ENCODE measurements around the gene MOB3C.

The MOB3C gene

GRCh38 chr1:46613661-46614603, 2.7 kb downstream of the MOB3C start:
- DNase-seq, result peak; percentile 47 to 89 (median 76)
- intact Hi-C loops (cut with DNase I), result loop anchor here (10.0 kb wide), 1 partner anchor 51 kb away; the partner anchor contains the start of gene ATPAF1

DNA sequence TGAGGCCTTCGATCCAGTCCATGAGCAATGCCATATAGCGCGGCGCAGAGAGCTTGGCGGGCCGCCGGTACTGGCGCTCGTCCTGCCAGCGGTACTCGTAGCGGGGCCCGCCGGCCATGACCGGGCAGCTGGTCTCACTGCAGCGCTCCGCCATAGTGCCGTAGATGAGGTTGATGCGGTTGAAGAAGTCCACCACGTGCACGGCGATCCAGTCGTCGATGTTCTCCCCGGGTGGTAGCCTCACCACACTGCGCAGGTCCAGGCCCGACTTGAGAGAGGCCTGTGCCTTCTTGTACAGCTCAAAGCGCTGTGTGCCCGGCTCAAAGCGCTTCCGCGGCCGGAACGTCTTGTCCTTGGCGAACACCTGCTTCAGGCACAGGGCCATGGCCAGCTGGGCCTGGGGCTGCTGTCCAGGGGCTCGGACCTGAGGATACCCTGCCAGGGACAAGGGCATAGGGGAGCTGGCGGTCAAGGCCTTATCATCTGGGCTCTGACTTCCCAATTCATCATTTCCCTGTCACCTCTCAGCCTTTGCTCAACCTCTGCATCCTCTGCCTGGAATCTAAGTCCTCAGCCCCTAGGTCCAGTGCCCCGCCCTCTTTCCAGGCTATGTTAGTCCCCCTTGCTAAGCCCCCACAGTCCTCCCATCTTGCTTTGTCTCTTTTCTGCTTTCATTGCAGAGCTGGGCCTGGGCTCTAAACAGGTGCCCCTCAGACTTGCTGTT, 3.5 kb downstream of the MOB3C start:
- intact Hi-C loops (cut with DNase I), result loop anchor here (10.0 kb wide), 1 partner anchor 52 kb away; the partner anchor contains the start of gene ATPAF1
- DNase-seq, result peak in 3 of 42 donors; percentile 15 to 41 (median 16)

DNA sequence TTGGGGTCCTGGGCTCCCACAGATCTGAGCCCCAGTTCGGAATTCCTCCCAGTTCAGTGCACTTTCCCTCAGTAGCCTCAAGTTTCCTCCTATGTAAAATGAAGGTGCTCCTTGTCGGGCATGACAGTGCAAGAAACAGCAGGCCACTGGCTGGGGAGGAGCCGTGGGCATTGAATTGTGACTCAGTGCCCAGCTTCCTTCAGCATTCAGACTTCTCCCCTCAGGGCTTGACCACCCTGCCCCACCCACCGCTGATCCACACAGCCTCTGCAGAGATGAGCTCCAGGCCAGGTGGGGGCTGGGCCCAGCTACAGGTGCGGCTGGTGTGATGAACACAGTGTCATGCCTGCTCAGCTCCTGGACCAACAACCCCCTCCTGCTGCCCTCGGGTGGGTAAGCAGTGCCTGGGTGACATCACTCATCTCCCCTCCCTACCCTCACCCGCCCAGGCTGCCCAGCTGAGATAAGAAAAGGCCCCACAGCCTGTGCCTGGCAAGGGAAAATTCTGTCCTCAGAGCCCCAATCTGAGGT, 4.9 kb downstream of the MOB3C start:
- intact Hi-C loops (cut with DNase I), result loop anchor here (10.0 kb wide), 1 partner anchor 53 kb away; the partner anchor contains the start of gene ATPAF1
- DNase-seq, result no peak

GRCh38 chr1:46607345-46608130, 9.1 kb downstream of the MOB3C start:
- intact Hi-C loops (cut with DNase I), result no loop called here
- DNase-seq, result peak in 13 of 42 donors; percentile 19 to 68 (median 34)

GRCh38 chr1:46606255-46606965, 10.2 kb downstream of the MOB3C start:
- DNase-seq, result no peak
- intact Hi-C loops (cut with DNase I), result no loop called here

- intact Hi-C loops (cut with DNase I), result no loop called here
- no peak for DNase-seq
These were observed 11.4 kb downstream of the MOB3C start for GRCh38 chr1:46605232-46605631.

DNA sequence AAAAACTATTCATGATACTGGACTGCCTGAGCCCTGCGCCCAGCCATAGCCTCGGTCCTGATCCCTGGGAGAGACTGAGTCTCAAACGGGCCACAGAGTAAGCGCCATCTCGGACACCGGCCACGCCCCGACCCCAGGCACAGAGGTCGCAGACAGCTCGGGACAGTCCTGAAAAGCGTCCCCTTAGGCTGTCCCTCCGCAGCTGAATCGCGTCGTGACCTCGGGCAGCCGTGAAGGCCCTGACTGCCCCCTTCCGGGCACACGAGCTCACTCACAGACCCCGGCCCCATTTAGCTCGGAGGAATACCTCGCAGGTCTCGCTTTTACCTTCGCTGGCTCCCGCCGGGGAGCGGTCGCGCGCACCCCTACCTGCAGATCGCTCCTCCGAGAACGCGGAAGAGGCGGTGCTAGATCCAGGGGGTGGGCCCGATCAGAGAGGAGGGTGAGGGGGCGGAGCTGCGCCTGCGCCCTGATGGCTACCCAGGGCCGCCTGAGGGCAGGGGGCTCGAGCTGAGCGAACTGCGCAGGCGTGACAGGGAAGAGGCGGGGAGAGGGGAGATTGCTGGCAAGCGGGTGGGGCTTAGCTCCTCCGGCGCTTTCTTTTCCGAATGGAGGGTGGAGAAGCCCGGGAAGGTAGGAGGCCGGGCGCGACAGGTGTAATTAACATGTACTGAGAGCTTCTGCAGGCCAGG, 12.6 kb downstream of the MOB3C start, which contains the start of gene MKNK1:
Gene MKNK1 (minus strand): TSS at position 411 of the 692 bp plus-strand sequence. CDS start 20,941 bp downstream, outside the sequence.
- peak; percentile 80 to 97 (median 92) for DNase-seq
- intact Hi-C loops (cut with DNase I), result no loop called here

GRCh38 chr1:46603481-46603857, 13.1 kb downstream of the MOB3C start:
- DNase-seq, result peak in 2 of 42 donors; percentile 22 to 54
- intact Hi-C loops (cut with DNase I), result no loop called here

DNA sequence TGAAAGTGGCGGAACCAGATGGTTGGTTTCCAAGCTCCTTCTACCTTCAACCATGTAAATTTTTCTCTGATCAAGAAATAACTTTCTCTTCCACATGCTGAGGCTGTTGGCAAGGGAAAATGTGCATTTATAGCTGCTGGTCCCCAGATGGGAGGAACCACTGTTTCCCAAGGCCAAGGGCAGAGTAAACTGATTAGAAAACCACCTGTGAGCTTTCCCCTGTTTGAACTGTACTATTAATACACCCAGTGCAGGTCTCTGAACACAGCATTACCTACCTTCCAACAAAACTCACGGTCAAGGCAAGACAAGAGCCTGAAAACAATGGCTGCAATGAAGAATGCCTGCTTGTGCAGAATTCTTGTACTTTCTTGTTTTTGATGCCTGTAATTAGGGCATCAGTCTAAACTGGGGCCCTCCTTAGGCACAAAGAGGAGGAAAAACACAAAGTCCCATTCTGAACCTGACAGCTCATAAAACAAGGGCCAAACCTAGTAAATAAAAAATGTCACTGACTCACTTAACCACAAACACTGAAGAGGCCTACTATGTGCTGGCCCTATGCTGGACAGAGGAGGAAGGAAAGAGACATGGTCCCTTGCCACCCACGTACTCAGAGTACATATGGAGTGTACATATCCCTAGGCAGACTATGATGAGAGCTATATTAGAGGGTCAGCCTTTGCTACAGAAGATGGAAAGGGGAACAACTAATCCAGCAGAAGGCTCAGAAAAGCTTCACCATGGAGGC, 15.2 kb downstream of the MOB3C start:
- DNase-seq, result no peak
- intact Hi-C loops (cut with DNase I), result no loop called here

DNA sequence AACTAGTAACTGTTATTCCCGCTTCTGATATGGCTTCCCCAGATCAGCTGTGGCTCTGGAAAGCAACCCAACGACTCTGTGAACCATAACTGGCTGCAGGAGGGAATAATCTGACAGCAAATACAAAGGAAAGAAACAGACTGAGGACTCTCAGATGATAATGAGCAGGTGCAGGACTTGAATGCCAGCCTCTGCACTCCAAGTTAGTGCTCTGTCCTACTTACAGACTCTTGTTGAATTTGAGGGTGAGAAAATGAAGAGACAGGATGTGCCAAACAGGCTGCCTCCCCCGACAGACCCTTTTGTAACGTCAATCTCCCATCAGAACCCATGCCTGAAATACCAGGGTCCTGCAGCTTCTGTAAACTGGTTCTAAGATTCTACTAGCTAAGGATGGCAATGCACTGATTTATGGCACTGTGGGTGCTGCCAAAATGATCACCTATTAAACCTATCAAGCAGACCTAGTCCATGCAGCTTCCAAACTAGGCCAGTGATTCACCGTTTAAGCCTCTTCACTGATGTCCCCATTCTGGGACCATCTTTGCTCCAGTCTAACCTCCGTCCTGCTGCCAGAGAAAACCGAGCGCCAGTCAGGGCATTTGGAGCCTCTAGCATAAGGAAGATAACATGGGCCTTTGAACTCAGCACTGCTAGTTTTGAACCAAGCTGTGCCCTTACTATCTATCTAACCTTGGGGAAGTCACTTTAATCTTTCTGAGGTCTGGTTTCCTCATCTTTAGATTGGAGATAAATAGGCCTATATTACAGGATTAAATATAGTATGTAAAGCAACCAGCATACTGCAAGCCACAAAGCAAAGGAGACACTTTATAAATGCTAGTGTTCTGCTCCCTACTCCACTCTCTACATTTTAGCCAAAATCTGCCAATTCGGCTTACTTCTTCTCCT, 17.3 kb downstream of the MOB3C start:
- DNase-seq, result no peak
- intact Hi-C loops (cut with DNase I), result no loop called here

DNA sequence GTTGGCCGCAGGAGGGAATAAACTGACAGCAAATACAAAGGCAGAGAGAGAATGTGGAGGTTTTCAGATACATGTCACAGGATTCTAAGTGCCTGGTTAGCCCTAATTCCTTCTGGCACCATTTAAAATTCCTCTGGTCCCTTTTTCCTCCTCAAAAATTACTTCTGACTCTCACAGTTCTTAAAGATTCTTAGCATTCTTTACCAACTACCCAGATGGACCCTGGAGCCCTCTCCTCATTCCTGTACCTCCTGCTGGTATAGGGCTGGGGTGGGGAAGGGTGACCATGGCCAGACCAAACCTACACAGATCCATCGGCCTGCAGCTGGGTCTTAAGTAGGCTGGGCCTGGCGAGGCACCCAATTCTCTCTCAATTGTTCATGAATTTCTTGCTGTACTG, 19.8 kb downstream of the MOB3C start:
- intact Hi-C loops (cut with DNase I), result no loop called here
- DNase-seq, result no peak

GRCh38 chr1:46596036-46596435, 20.6 kb downstream of the MOB3C start:
- DNase-seq, result no peak
- intact Hi-C loops (cut with DNase I), result no loop called here

GRCh38 chr1:46595127-46595526, 21.5 kb downstream of the MOB3C start:
- intact Hi-C loops (cut with DNase I), result no loop called here
- peak in 20 of 42 donors; percentile 31 to 68 (median 52) for DNase-seq

GRCh38 chr1:46594063-46594462, 22.5 kb downstream of the MOB3C start:
- DNase-seq, result no peak
- intact Hi-C loops (cut with DNase I), result no loop called here

DNA sequence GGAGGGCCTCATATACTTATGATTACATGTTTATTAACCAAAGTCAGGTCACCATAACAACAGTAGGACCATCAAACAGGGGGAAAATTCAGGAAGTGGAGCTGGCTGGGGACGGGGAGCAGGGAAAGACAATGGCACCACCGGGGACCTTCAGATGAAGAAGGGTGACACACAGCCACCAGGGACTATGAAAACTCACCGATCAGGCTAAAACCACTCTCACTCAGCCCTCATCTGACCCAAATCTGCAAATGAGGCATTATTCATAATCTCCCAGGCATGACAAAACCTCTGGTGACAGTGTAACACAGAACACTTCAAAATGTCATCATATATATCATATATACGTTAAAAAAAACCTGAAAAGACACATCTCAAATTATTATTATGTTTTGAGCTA, 23.8 kb downstream of the MOB3C start:
- no peak for DNase-seq
- intact Hi-C loops (cut with DNase I), result no loop called here

- no peak for DNase-seq
- intact Hi-C loops (cut with DNase I), result no loop called here
These were observed 27.1 kb downstream of the MOB3C start for GRCh38 chr1:46589529-46589928.

All from head of caudate nucleus (tissue), 42 donors.